HG02870 (cell line): ENCODE results near the gene SULT6B1.
"Not testable (repeated sequence)": the region's sequence is repeated elsewhere in the genome, so short reads cannot be mapped to it uniquely, and the experiment has no call there.

Experiments used
- ATAC-seq: cut with Tn5 transposase; IDR thresholded peaks from one replicate; pipeline ENCODE4 v1.9.1; 2021; ENCODE audit warnings: mild to moderate bottlenecking, moderate library complexity; ENCODE audit not compliant: unreplicated experiment

Gene SULT6B1

DNA sequence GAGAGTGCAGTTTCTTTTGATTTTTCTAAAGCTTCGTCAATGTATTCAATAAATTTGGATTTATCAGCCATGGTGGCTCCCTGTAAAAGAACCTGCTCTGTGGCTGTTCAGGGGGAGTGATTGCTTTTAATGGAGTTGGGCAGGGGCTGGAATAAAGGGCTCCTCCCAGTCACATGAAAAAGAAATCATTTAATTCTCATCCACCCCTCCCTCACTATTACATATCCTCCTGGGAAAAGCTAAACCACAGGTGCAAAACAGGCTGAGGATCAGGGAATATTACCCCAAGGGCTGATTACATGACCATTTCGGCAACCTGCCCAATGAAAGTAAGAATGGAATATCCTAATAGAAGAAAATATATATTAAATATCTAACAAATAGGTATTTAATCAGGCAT, at the start of gene SULT6B1:
TSS of gene SULT6B1 (minus strand) at position 101 of the 400 bp plus-strand sequence. CDS start at position 71, 30 bp downstream.
- ATAC-seq, result no peak

DNA sequence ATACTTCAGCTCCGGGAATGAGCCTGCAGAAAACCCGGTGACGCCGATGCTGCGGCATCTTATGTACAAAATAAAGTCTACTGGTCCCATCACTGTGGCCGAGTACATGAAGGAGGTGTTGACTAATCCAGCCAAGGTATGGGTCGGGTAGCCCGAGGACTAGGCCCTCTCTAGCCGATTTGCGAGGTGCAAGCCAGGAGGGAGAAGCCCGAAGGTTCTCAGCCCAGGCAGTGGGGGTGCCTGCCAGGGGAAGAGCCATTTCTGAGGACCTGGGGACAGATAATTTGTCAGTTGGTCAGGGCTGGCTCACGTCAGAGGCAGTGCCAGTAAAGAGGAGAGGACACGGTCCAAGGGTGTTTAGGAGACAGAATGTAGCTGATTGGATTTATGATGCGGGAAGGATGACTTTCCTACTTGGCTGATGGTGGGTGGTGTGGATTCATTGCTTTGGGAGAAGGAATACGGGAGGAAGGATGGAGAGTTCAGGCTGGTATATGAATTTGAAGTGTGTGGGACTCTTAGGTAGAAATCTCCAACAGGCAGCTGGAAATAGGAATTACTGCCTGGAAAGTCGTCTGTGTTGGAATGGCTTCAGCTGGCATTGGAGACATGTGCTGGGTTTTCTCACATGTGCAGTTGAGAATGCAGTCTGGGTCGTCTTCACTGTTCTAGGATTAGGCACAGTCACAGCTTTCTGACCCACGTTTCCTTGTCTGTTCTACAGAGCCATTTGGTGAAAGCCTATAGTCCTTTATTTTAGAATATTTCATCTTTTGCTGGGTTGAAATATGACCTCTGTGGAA, 43.9 kb upstream of the SULT6B1 start:
- no peak for ATAC-seq

GRCh38 chr2:37231241-37232130, 43.0 kb upstream of the SULT6B1 start, which contains the start of the genes CEBPZ and NDUFAF7:
Gene CEBPZ, minus strand, starts transcription at chr2:37231596. Its CDS starts 29 bp downstream, at chr2:37231567.
Gene NDUFAF7, plus strand, starts transcription at chr2:37231658. Its CDS starts 48 bp downstream, at chr2:37231706.
- peak; percentile 96 for ATAC-seq

GRCh38 chr2:37230581-37230980, 42.1 kb upstream of the SULT6B1 start:
- ATAC-seq, result no peak

DNA sequence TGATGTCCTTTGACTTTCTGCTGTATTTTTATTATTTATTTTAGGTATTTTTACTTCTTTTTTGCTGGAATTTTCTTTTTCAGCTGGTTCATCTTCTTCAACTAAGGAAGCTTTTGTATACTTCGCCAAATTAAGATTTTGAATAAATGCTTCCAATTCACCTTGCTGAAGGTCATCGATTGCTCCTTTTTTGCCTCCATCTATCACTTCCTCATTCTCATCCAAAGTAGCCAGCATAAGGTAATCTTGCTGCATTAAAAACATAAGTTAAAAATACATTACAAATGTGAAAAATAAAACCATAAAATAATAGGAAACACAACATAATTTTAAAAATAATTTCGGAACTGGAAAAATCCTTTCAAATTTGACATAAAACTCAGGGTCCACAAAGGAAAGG, 40.3 kb upstream of the SULT6B1 start:
- no peak for ATAC-seq

- no peak for ATAC-seq
These were observed 38.4 kb upstream of the SULT6B1 start for GRCh38 chr2:37226863-37227262.

DNA sequence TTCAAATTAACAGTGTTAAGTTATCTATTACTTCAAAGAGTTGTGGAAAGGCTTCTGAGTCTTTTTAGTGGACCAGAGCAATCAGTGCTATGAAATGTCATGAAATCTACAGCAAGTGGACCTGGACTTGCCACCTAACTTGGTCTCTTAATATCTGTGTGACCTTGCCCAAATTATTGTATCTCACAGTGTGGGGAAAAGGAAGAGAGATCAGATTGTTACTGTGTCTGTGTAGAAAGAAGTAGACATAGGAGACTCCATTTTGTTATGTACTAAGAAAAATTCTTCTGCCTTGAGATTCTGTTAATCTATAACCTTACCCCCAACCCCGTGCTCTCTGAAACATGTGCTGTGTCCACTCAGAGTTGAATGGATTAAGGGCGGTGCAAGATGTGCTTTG, 36.7 kb upstream of the SULT6B1 start:
- not testable (repeated sequence) for ATAC-seq

GRCh38 chr2:37224063-37224462, 35.6 kb upstream of the SULT6B1 start:
- no peak for ATAC-seq

DNA sequence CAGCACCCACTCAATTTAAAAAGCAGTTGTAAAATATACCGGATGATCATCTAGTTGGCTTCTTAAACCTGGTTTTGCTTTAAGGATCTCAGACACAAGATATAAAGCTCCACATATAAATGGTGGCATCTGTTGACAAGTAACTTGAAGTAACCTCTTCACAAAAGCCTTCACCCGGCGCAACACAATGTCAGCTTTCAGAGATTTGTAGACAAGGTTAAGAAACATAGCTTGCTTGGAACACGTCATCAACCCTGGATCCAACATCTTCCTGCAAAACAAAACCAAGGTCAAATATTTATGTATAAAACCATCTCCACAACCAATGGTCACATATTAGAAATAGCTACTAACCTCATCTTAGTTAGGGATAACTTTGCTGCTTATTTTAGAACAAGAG, 34.7 kb upstream of the SULT6B1 start:
- no peak for ATAC-seq

DNA sequence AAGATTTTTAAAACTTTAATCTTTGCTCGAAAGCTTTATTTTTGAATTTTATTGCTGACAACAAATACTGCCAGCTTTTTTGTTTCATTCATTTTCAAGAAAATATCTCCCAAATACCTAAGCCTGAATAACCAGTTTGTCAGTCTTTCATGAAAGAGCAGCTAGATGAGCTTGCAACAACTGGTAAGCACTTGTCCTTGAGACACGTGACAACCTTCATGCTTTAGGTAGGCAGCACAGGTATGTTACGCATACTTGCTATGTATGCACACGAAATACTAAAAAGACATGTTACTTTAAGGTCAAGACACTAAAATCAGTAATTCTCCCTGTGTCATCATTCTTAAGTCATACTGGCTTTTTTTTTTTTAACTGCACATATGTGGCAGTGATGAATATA, 30.6 kb upstream of the SULT6B1 start:
- no peak for ATAC-seq

GRCh38 chr2:37215250-37215649, 26.8 kb upstream of the SULT6B1 start:
- no peak for ATAC-seq

GRCh38 chr2:37211939-37212338, 23.5 kb upstream of the SULT6B1 start:
- ATAC-seq, result no peak

DNA sequence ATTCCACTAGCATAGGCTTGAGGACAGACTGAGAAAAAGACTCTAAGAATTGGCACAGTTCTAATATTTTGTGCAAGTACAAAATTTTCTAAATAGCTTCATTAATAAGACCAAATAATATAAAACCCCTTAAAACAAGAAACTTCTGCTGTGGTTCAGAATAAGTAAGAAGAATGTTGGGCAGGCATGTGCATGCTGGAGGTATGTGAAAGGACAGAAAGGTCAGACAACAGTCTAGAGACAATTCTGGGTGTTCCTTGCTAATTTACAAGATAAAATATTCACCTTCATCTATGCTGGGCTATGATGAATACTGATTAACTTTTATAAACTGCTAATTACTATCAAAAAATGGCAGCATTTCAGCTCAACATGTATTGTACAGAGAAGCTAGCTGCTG, 22.7 kb upstream of the SULT6B1 start:
- no peak for ATAC-seq

- not testable (repeated sequence) for ATAC-seq
These were observed 18.3 kb upstream of the SULT6B1 start for GRCh38 chr2:37206760-37207159.

GRCh38 chr2:37205689-37206341, 17.3 kb upstream of the SULT6B1 start:
- no peak for ATAC-seq

DNA sequence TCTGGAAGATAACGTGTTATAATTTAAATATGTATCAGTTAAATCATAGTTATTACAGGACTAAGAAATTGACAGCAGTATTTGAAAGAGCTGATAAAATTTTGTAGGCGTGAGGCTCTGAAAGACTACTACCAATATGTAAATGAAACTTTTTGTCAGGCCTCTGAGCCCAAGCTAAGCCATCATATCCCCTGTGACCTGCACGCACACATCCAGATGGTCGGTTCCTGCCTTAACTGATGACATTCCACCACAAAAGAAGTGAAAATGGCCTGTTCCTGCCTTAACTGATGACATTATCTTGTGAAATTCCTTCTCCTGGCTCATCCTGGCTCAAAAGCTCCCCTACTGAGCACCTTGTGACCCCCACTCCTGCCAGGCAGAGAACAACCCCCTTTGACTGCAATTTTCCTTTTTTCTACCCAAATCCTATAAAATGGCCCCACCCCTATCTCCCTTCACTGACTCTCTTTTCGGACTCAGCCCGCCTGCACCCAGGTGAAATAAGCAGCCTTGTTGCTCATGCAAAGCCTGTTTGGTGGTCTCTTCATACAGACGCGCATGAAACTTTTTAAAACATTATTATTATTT, 16.7 kb upstream of the SULT6B1 start:
- ATAC-seq, result not testable (repeated sequence)

DNA sequence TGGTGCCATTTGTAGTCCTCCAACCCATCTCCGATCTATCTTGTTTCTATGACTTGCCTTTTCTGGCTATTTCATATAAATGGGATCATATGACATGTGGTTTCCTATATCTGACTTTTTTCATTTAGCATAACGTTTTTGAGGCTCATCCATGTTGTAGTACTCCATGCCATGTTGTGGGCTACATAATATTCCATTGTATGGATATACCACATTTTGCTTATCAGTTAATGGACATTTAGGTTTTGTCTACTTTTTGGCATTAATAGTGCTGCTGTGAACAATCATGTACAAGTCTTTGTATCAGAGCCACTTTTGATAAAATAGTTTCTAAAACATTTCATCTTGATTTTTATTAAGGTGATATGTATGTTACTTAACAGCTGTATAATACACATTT, 15.2 kb upstream of the SULT6B1 start:
- no peak for ATAC-seq

GRCh38 chr2:37201766-37202165, 13.3 kb upstream of the SULT6B1 start:
- no peak for ATAC-seq

DNA sequence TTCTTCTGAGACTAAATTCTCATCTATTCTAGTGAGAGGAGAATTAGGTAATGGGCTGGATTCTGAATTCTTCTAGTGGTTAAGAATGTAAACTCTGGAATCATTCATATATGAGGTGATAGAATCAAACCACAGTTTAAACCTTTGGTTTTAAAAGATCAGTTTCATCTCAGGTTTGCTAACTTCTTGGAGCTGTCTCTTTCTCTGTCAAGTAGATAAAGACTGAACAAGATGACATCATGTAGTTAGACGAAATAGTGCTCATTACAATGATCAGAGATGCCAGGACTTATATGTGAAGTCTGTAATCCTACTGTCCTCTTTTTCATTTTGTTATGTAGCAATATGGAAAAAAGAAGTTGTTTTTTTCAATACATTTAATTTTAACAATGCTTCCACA, 12.7 kb upstream of the SULT6B1 start:
- ATAC-seq, result no peak

DNA sequence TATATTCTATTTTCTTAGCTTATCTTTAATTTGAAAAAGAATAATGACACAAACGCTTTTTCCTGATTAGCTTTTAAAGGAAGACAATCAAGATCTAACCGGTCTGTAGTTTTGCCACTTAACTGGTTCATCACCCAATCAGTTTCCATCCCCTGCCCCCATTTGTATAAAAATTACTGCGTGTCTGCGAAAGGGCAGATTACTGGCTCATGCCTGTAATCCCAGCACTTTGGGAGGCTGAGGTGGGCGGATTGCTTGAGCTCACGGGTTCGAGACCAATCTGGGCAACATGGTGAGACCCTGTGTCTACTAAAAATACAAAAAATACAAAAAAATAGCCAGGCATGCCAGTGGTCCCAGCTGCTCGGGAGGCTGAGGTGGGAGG, 10.2 kb upstream of the SULT6B1 start:
- no peak for ATAC-seq
